Right lobe of liver (tissue), 6 donors: ENCODE data around the gene EPHX1. TPM values are rescaled to one million over a fixed set of nuclear protein-coding genes. Genes with fewer than 3 reads are reported as not detected.
A peak's percentile ranks its signal among the peaks of the same experiment; 100 is the strongest.

Experiments used
- ATAC-seq, 4 donors: fragments of 200-7000 bp; cut with Tn5 transposase; one replicate each; pipeline ENCODE4 v1.9.1; 2020; ENCODE audit warnings: mild to moderate bottlenecking in 4 of 4, moderate library complexity in 4 of 4
- DNase-seq, 3 donors: peaks; one replicate each; pipeline ENCODE4 v3.0.0-alpha.2; 2020
- H3K27ac ChIP-seq, 3 donors: fragments of 200-600 bp; one replicate each; pipeline ENCODE4 v1.8.0; 2022
- H3K27me3 ChIP-seq, 2 donors: fragments of 200-600 bp; one replicate each; pipeline ENCODE4 v1.8.0; 2022
- H3K36me3 ChIP-seq, 4 donors: fragments of 200-600 bp; sonication (generic) in 1 of 4; one replicate each; pipeline versions ENCODE4 v1.5.1 to v1.8.0; 2017 to 2022; ENCODE audit warnings: control low read depth in 1 of 4
- H3K4me1 ChIP-seq, 4 donors: fragments of 200-600 bp; sonication (generic) in 1 of 4; one replicate each; pipeline versions ENCODE4 v1.5.1 to v1.8.0; 2017 to 2022; ENCODE audit warnings: control low read depth in 1 of 4
- H3K4me3 ChIP-seq, 3 donors: fragments of 200-600 bp; one replicate each; pipeline ENCODE4 v1.8.0; 2022
- H3K9me3 ChIP-seq, 4 donors: fragments of 200-600 bp; sonication (generic) in 1 of 4; one replicate each; pipeline versions ENCODE4 v1.5.1 to v1.8.0; 2017 to 2022; ENCODE audit warnings: control low read depth in 1 of 4
- CTCF ChIP-seq, 4 donors: fragments of 200-600 bp in 3 of 4; fragments of 450-650 bp in 1 of 4; IDR thresholded peaks; one replicate each; pipeline versions ENCODE4 v1.5.1 to v1.8.0; 2016 to 2022; ENCODE audit warnings: antibody characterized with exemption in 4 of 4, mild to moderate bottlenecking in 2 of 4
- POLR2A ChIP-seq: fragments of 450-650 bp; IDR thresholded peaks from one replicate; pipeline ENCODE4 v1.6.1; 2017; ENCODE audit warnings: antibody characterized with exemption, mild to moderate bottlenecking
- WGBS: methylation state at CpG from one replicate; pipeline ENCODE4 v1.1.6; 2018; ENCODE audit warnings: low coverage, low lambda C conversion rate; ENCODE audit not compliant: insufficient coverage; ENCODE audit errors: missing lambda C conversion rate; 5-methylcytosine and 5-hydroxymethylcytosine counted together
- intact Hi-C, 2 donors: fragments of 100-400 bp; cut with DNase I; formaldehyde crosslinking; loops; one replicate each; pipeline versions ENCODE4 v1.11.2 to v1.14.1; 2022
- total RNA-seq, 6 experiments: library from RNA; depleted of rRNA in 2 of 6; stranded (reverse); fragments of >200 nt in 2 of 6; fragmentation: NEBNext Ultra II Directional in 3 of 6; extraction: Animal tissue kit (Norgen Biotek cat#: 25700) in 3 of 6; gene quantifications; one replicate each; pipeline versions ENCODE4 v1.1.0 to v1.2.4, GENCODE V29; 2016 to 2023
- donor health status: DM: no; HTN: yes; CAD: no.
- donor health status: DM: no; HTN: no; CAD: no.
- donor health status: DM: no; HTN: no; CAD: no.
- donor health status: DM: no; HTN: yes; CAD: no.
- donor health status: DM: no; HTN: yes; CAD: no.

The EPHX1 gene
- total RNA-seq, 6 experiments from 2014 or later: 331 to 4,402 (median 1,032) TPM

GRCh38 chr1:225876900-225877510, 67.1 kb downstream of the EPHX1 start:
- peaks cover 0 to 46% (median 19%) of the 10 kb centered on the region in 4 donors for H3K4me1 ChIP-seq
- ATAC-seq: no peak
- no peaks in the 10 kb centered on the region for H3K9me3 ChIP-seq
- H3K27me3 ChIP-seq: no peaks in the 10 kb centered on the region
- H3K27ac ChIP-seq: no peak overlapping the region
- TF ChIP-seq POLR2A: no peak
- no peak for TF ChIP-seq CTCF (IDR thresholded peaks at IDR 0.05)
- H3K4me3 ChIP-seq: no peak overlapping the region
- intact Hi-C loops: no loop called here
- H3K36me3 ChIP-seq: peaks cover 0 to 39% (median 12%) of the 10 kb centered on the region in 4 donors
- 67% methylated on average over 6 of the region's 12 CpGs for WGBS
- no peak for DNase-seq

GRCh38 chr1:225877580-225877979, 67.7 kb downstream of the EPHX1 start:
- ATAC-seq: peak; percentile 1 to 33 (median 7)
- Histone ChIP-seq H3K9me3 (no peaks in the 10 kb centered on the region), H3K36me3 (peaks cover 0 to 36% (median 12%) of the 10 kb centered on the region in 4 donors), H3K4me3 (no peak overlapping the region), H3K27me3 (no peaks in the 10 kb centered on the region), H3K27ac (peak overlapping the region in 1 of 3 donors; percentile 42), H3K4me1 (peaks cover 0 to 44% (median 19%) of the 10 kb centered on the region in 4 donors)
- intact Hi-C loops: no loop called here
- WGBS: 33% methylated on average over 7 of the region's 10 CpGs
- peak; percentile 65 to 83 (median 79) for DNase-seq
- TF ChIP-seq POLR2A (no peak), CTCF (IDR thresholded peaks at IDR 0.05) (peak; percentile 11 to 32 (median 29))

- Histone ChIP-seq H3K9me3 (no peaks in the 10 kb centered on the region), H3K27ac (peak overlapping the region in 1 of 3 donors; percentile 42), H3K36me3 (peaks cover 0 to 31% (median 12%) of the 10 kb centered on the region in 4 donors), H3K4me1 (peaks cover 0 to 49% (median 19%) of the 10 kb centered on the region in 4 donors), H3K4me3 (no peak overlapping the region), H3K27me3 (no peaks in the 10 kb centered on the region)
- intact Hi-C loops: no loop called here
- no peak for TF ChIP-seq CTCF (IDR thresholded peaks at IDR 0.05)
- DNase-seq (peak in 1 of 3 donors; percentile 62), ATAC-seq (peak; percentile 10 to 33 (median 24))
- WGBS: 23% methylated on average over 3 of the region's 4 CpGs
These were observed 68.4 kb downstream of the EPHX1 start for GRCh38 chr1:225878282-225878681.

GRCh38 chr1:225879521-225880221, 69.7 kb downstream of the EPHX1 start:
- Histone ChIP-seq H3K27ac (peak overlapping the region; percentile 97 to 98 (median 98)), H3K27me3 (no peaks in the 10 kb centered on the region), H3K4me3 (peak overlapping the region; percentile 18 to 98 (median 19)), H3K9me3 (no peaks in the 10 kb centered on the region), H3K36me3 (peaks cover 0 to 18% (median 5%) of the 10 kb centered on the region in 4 donors), H3K4me1 (peaks cover 0 to 57% (median 19%) of the 10 kb centered on the region in 4 donors)
- peak in 2 of 4 donors; percentile 0 to 10 for ATAC-seq
- WGBS: 15% methylated on average over 5 of the region's 8 CpGs
- TF ChIP-seq POLR2A: no peak
- TF ChIP-seq CTCF (IDR thresholded peaks at IDR 0.05): no peak
- peak in 1 of 3 donors; percentile 51 for DNase-seq
- intact Hi-C loops: no loop called here
